NCI-H2227 (cell line): Measurements from ENCODE around the gene CDRT4.

Experiments
- DNase-seq: peaks from one replicate; lab custom pipeline; 2025; ENCODE audit not compliant: unreplicated experiment; lab: John Stamatoyannopoulos, UW

CDRT4 gene

DNA sequence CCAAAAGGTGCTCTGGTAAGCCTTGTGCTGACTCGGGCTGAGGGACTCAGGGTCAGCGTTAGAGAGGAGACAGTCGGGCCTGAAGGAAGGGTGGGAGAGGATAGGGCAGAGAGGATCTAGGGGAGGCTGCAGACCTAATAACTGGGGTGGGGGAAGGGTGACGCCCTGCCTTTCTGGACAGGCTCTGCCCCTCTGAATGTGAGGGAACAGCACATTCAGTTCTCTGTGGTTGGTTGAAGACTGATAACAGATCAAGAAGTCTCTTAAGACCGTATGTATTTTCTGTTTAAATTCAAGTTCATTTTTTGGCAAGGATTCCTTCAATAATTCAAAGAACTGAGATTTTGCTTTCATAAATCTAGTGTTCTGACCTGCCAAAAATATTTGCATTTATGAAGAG lies 69.8 kb downstream of the CDRT4 start:
- DNase-seq = no peak

DNA sequence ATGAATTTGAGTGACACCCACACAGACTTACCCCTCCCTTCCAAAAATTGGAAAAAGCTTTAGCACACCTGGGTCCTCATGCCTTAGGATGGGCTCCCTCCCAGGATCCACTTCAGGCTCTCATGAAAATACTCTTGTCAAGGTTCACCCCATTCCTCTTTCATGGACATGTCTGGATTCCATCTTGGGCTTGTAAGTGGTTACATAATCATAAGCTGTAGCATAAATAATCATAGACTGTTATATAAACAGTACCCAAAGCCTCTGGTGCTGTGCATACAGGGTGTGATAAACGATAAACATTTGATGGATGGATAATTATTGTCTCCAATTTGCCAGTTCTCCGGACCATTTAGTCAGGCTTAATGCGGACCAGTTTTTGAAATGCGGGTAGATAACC lies 72.3 kb downstream of the CDRT4 start:
- DNase-seq = no peak

DNA sequence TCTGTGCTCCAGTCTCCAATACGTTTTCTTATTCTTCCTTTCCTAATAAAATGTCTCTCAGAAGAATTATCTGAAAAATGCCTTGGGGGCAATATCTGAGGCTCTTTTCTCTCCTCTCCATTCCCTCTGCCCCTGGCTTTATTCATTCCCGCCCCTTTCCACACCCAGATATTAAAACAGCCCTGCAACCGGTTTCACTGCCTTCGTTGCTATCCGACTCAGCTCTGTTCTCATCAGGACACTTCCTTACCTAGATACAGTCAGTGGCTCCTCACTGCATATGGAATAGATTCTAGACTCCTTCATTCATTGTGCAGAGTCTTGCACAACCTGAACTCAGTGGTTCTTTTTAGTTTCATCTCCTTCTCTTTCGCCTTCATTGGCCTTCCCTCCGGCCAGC lies 74.0 kb downstream of the CDRT4 start:
- no peak for DNase-seq

DNA sequence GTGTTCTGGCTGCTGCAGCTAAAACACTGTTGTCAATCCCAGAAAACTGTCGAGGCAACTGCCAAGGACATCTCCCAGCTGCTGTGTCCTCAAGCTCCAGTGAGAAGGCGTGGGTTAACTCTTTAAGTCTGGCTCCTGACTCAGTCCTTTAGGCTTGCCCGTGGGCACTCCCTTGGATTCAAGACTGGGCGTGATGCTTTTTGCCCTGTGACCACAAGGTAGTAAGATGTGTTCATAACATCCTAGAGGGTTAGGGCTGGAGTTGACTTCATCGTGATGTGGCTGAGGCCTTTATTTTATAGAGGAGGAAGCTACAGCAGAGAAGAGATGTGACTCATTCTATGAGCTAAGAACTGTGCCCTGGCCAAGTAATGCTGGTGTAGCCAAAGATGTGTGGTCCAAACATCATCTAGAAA lies 75.1 kb downstream of the CDRT4 start:
- DNase-seq = no peak

DNA sequence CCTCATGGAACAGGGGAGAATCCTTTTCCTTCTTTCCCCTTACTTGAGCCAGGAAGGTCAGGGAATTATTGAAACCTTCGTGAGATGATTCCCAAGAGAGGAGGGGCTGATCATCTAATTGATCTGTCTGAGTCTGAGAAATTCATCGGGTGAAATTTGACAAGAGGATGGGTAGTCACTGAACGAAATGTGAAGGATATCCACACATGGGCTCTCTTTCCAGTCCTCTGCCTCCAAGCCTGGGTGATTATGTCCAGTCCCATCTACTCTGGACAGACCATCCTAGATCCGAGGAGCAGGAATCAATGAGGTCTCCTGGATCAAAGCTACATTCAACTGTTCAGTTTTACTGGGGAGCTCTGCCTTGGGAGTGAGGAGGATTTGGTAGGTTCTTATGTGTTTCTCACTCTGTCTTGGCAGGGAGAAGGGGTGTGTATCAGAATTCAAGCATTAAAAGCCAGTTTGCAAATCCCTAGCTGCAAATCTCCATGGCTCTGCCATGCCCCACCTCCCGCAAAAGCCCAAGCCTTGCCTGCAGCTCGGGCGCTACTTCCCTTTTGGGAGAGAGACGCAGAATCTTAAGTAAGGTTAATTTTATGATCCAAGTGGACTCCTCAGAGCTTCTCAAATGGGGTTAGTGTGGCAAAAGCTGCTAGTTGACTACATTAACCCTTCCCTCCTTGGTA lies 78.9 kb downstream of the CDRT4 start:
- no peak for DNase-seq

DNA sequence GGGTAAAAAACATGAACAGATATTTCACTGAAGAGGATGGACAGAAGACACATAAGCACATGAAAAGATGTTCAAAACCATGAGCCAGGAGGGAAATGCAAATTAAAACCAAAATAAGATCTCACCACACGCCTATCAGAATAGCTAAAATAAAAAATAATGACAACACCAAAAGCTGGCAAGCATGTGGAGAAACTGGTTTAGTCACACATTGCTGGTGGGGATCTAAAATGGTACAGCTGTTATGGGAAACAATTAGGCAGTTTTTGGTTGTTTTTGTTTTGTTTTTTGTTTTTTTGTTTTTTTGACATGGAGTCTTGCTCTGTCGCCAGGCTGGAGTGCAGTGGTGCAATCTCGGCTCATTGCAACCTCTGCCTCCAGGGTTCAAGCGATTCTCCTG lies 81.3 kb downstream of the CDRT4 start:
- no peak for DNase-seq
